ENCODE data around the gene LMO1. TPM values are rescaled to one million over a fixed set of nuclear protein-coding genes. Genes with fewer than 3 reads are reported as not detected.

Gene LMO1
- total RNA-seq, 1 experiment from 2014 or later: 0.27 TPM

GRCh38 chr11:8222820-8223512, 40.7 kb downstream of the LMO1 start:
- TF ChIP-seq CBX3 (IDR thresholded peaks at IDR 0.05; ENCODE audit: low read depth) (no peak), EZH2 (IDR thresholded peaks at IDR 0.05) (no peak), SP1 (IDR thresholded peaks at IDR 0.05; ENCODE audit: low read depth) (no peak), REST (IDR thresholded peaks at IDR 0.05; ENCODE audit: low read depth) (no peak)
- H3K9ac ChIP-seq (ENCODE audit: low read length): no peak overlapping the region
- no peak overlapping the region for H2AFZ ChIP-seq (ENCODE audit: low read depth, low read length, poor library complexity, severe bottlenecking)
- no peaks in the 10 kb centered on the region for H4K20me1 ChIP-seq (ENCODE audit: insufficient read depth)
- ChIA-PET POLR2A (no interaction called here), RAD21 (ENCODE audit: low non-redundant PET in 1 of 2, low total read pairs in 2 of 2, uncharacterized antibody in 2 of 2, unreplicated experiment in 2 of 2) (no interaction called here), CTCF (interaction anchor here (6.6 kb wide), 1 partner anchor 344 kb away, joined by 27 read pairs; no protein-coding TSS in a partner anchor)
- no peaks in the 10 kb centered on the region for H3K9me2 ChIP-seq (ENCODE audit: insufficient read depth)
- no peaks in the 10 kb centered on the region for H3K79me2 ChIP-seq (ENCODE audit: insufficient read depth, low read length)
- H3K4me1 ChIP-seq (ENCODE audit: control insufficient read depth in 1 of 2, insufficient read depth in 2 of 2, low read length in 2 of 2): peaks cover 0 to 3% of the 10 kb centered on the region in 2 experiments; a peak in 1 of 4 replicates
- DNase-seq (ENCODE audit: low read depth, low spot score) (no peak), ATAC-seq (no peak)
- BruUV-seq (replicated peaks): no TSS peak
- H3K4me3 ChIP-seq (replicated peaks in 1 of 2; ENCODE audit: low read depth in 1 of 2, low read length in 2 of 2): no peak overlapping the region
- H3K4me2 ChIP-seq (ENCODE audit: low read length): no peak overlapping the region
- H3K36me3 ChIP-seq (ENCODE audit: control insufficient read depth in 1 of 2, insufficient read depth in 2 of 2, low read length in 2 of 2): no peaks in the 10 kb centered on the region
- no peaks in the 10 kb centered on the region for H3K9me3 ChIP-seq (ENCODE audit: control insufficient read depth in 1 of 2, insufficient read depth in 1 of 2, low read depth in 1 of 2, low read length in 2 of 2)
- intact Hi-C loops (cut with micrococcal nuclease): loop anchor here (10.0 kb wide), 1 partner anchor 732 kb away; no protein-coding TSS in a partner anchor
- H3K27ac ChIP-seq (ENCODE audit: low read depth, low read length): no peak overlapping the region
- no peaks in the 10 kb centered on the region for H3K27me3 ChIP-seq (ENCODE audit: insufficient read depth, low read length)

Measured in HCT116 (cell line).